Ishikawa (cell line): ENCODE measurements around the gene CLRN3.

ENCODE experiments used
- CEBPB ChIP-seq: IDR thresholded peaks from 2 replicates; pipeline ENCODE4 v1.6.1; 2012
- CREB1 ChIP-seq: IDR thresholded peaks from 2 replicates; pipeline ENCODE4 v1.6.1; 2012; ENCODE audit warnings: low read depth
- EGR1 ChIP-seq: IDR thresholded peaks from 2 replicates; pipeline ENCODE4 v1.6.1; 2012
- EP300 ChIP-seq: IDR thresholded peaks from 2 replicates; pipeline ENCODE4 v1.6.1; 2012; ENCODE audit warnings: borderline replicate concordance
- FOXM1 ChIP-seq: IDR thresholded peaks from 2 replicates; pipeline ENCODE4 v1.6.1; 2012; ENCODE audit warnings: low read depth, borderline replicate concordance
- MAX ChIP-seq: IDR thresholded peaks from 2 replicates; pipeline ENCODE4 v1.6.1; 2012
- NFIC ChIP-seq: IDR thresholded peaks from 2 replicates; pipeline ENCODE4 v1.6.1; 2012
- RAD21 ChIP-seq: IDR thresholded peaks from 2 replicates; pipeline ENCODE4 v1.6.1; 2012; ENCODE audit warnings: low read depth
- REST ChIP-seq: IDR thresholded peaks from 2 replicates; pipeline ENCODE4 v1.6.1; 2012; ENCODE audit warnings: low read depth, mild to moderate bottlenecking
- TAF1 ChIP-seq: IDR thresholded peaks from 2 replicates; pipeline ENCODE4 v1.6.1; 2012; ENCODE audit warnings: low read depth, mild to moderate bottlenecking
- TCF12 ChIP-seq: IDR thresholded peaks from 2 replicates; pipeline ENCODE4 v1.6.1; 2012; ENCODE audit warnings: low read depth
- TEAD4 ChIP-seq: IDR thresholded peaks from 2 replicates; pipeline ENCODE4 v1.6.1; 2012
- USF1 ChIP-seq: IDR thresholded peaks from 2 replicates; pipeline ENCODE4 v1.6.1; 2012
- YY1 ChIP-seq: IDR thresholded peaks from 2 replicates; pipeline ENCODE4 v1.6.1; 2012; ENCODE audit warnings: low read depth
- ZBTB7A ChIP-seq: IDR thresholded peaks from 2 replicates; pipeline ENCODE4 v1.6.1; 2012; ENCODE audit warnings: low read depth

The CLRN3 gene

DNA sequence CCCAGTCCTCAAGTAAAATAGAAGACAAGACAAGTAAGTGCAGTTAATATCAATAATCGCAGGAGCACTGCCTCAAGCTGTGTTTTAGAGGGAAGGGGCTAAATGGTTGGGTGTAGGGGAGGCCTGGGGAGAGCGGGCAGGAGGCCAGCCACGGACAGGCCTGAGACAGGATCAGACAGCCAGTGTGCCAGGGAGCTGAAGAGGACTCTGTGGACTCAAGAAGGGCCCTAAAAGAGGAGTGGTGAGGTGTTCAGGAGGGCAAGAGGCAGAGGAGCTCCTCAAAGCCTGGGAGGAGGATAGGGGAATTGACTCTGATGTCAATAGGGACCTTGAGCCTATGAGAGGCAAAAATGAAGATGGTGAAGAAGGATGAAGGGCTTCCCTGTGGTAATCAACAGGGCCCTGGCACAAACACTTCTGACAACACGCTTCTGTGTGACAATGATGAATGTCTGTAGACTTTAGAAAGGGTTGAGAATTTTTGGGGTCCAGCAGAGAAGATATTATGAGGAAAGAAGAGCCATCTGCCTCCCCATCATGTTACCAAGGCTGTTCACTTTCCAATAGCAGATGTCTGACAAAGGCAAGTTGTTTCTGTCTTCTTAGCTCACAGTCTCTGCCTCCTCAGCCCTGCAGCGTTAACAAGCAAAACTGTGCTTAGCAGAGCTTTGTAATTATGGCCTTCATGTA lies 11.7 kb upstream of the CLRN3 start:
- TF ChIP-seq ZBTB7A (no peak), TCF12 (no peak), YY1 (no peak), EGR1 (no peak), CREB1 (no peak), NFIC (no peak), CEBPB (no peak), USF1 (no peak), RAD21 (no peak), FOXM1 (no peak), EP300 (no peak), TAF1 (no peak), MAX (no peak), TEAD4 (no peak), REST (no peak)

GRCh38 chr10:127903789-127904188 lies 11.0 kb upstream of the CLRN3 start:
- TF ChIP-seq YY1 (no peak), TAF1 (no peak), USF1 (no peak), CREB1 (no peak), EP300 (no peak), NFIC (no peak), FOXM1 (no peak), ZBTB7A (no peak), EGR1 (no peak), MAX (no peak), RAD21 (no peak), CEBPB (no peak), TEAD4 (no peak)

DNA sequence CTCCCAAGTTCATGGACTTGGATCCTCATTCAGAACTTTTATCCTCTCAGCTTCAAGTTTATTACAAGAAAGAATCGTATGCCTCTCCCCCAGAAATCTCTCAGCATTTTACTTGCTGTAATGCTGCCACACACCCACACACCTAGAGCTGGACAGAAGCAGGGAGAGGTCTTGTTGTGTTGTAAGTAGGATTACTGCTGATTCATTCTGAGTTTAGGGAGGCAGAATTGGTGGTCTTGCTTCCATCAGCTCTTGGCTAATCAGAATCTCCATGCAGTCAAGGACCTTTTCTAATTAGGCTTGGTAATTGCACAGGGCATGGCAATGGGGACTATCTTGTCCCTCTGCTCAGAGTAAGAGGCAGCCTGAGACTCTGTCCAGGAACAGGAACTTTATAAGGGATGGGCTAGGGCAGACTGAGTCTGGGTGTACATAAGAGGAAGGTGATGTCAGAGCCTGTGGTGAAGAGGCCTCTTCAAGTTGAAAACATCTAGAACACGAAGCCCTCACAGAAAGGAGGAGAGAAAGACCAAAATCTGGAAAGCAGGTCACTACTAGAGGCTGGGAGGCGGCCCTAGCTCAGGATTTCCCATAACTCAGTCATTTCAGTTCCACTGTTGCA lies 7.1 kb upstream of the CLRN3 start:
- TF ChIP-seq TAF1 (no peak), ZBTB7A (no peak)

DNA sequence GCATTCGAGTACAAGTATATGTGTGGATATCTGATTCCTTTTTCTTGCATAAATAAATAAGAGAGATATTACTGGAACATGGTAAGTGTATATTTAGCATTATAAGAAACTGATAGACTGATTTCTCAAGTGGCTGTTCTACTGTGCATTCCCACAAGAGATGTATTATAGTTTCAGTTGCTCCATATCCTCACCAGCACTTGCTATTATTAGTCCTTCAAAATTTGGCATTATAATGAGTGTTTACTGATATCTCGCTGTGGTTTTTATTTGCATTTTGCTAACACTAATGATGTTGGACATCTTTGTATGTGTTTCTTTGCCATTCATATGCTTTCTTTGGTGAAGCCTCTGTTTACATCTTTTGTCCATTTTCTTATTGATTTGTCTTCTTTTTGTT lies 4.4 kb upstream of the CLRN3 start:
- no peak for TF ChIP-seq TCF12
- TF ChIP-seq YY1: no peak
- TF ChIP-seq CREB1: no peak
- TF ChIP-seq ZBTB7A: no peak
- no peak for TF ChIP-seq USF1
- no peak for TF ChIP-seq RAD21
- no peak for TF ChIP-seq EP300
- no peak for TF ChIP-seq TAF1
- TF ChIP-seq REST: no peak
- no peak for TF ChIP-seq TEAD4
- TF ChIP-seq CEBPB: no peak

- TF ChIP-seq CREB1: no peak
- TF ChIP-seq CEBPB: no peak
- TF ChIP-seq ZBTB7A: no peak
- no peak for TF ChIP-seq USF1
- TF ChIP-seq MAX: no peak
- no peak for TF ChIP-seq TCF12
- no peak for TF ChIP-seq RAD21
- TF ChIP-seq YY1: no peak
- no peak for TF ChIP-seq FOXM1
- no peak for TF ChIP-seq TEAD4
- no peak for TF ChIP-seq NFIC
- no peak for TF ChIP-seq TAF1
- no peak for TF ChIP-seq EGR1
- TF ChIP-seq REST: no peak
- no peak for TF ChIP-seq EP300
Measured at GRCh38 chr10:127896590-127896989, 3.8 kb upstream of the CLRN3 start.
